Measurements from ENCODE around the gene INTS3. TPM values are rescaled to one million over a fixed set of nuclear protein-coding genes. Genes with fewer than 3 reads are reported as not detected.
A peak's percentile ranks its signal among the peaks of the same experiment; 100 is the strongest.

The INTS3 gene
- total and polyA plus RNA-seq, 9 of the 15 experiments (the other 6 are each of a cell fraction or from before 2014, with no cell fraction given), result 6.3 to 24.1 (median 14.3) TPM

GRCh38 chr1:153775458-153776327, 47.8 kb downstream of the INTS3 start (continued):
- TF ChIP-seq ZKSCAN1 (IDR thresholded peaks at IDR 0.05; ENCODE audit: low read depth, low read length) (no peak), THRAP3 (IDR thresholded peaks at IDR 0.05; ENCODE audit: borderline replicate concordance) (no peak), MYC (IDR thresholded peaks at IDR 0.05; ENCODE audit: low read depth, low read length) (0 out of 2 replicates have a peak, but pooled peaks have one; percentile 42), MYC (CRISPR knock-in tag; IDR thresholded peaks at IDR 0.05; ENCODE audit: borderline replicate concordance, low read depth) (no peak), ARNT (IDR thresholded peaks at IDR 0.05) (no peak), GABPB1 (CRISPR knock-in tag; IDR thresholded peaks at IDR 0.05) (peak; percentile 20; the same call in 1 of the 2 replicates), MGA (IDR thresholded peaks at IDR 0.05) (peak; percentile 61; the same call in 1 of the 2 replicates), HDAC1 (IDR thresholded peaks at IDR 0.05) (peak in 1 of 2 experiments; percentile 33; a peak in 1 of 4 replicates), E2F6 (IDR thresholded peaks at IDR 0.05; ENCODE audit: borderline replicate concordance in 1 of 2, extremely low read depth in 1 of 2, insufficient read depth in 1 of 2, insufficient read length in 1 of 2, low read depth in 1 of 2, low read length in 1 of 2, poor library complexity in 1 of 2, severe bottlenecking in 1 of 2) (peak in 1 of 2 experiments; percentile 59), JUNB (CRISPR knock-in tag; conservative IDR thresholded peaks at IDR 0.05) (no peak), ZBTB8A (IDR thresholded peaks at IDR 0.05; ENCODE audit: partially characterized antibody) (no peak), KDM4B (IDR thresholded peaks at IDR 0.05; ENCODE audit: borderline replicate concordance in 2 of 2, low read depth in 1 of 2) (0 out of 4 replicates have a peak, but pooled peaks of 1 of the 2 experiments have one; percentile 30), POLR2G (IDR thresholded peaks at IDR 0.05; ENCODE audit: low read depth, low read length) (peak; percentile 79), CXXC5 (CRISPR knock-in tag; IDR thresholded peaks at IDR 0.05) (peak; percentile 19)

Data from K562 (cell line).